Left cardiac atrium (tissue), 4 donors: Measurements from ENCODE around the gene UGT1A10. TPM values are rescaled to one million over a fixed set of nuclear protein-coding genes. Genes with fewer than 3 reads are reported as not detected.

ENCODE experiments used
- ATAC-seq, 2 donors: fragments of 200-7000 bp; cut with Tn5 transposase; one replicate each; pipeline ENCODE4 v1.9.1; 2020; ENCODE audit warnings: mild to moderate bottlenecking in 2 of 2, moderate library complexity in 2 of 2
- DNase-seq: peaks from one replicate; pipeline ENCODE4 v3.0.0-alpha.2; 2020
- intact Hi-C, 2 donors: fragments of 100-400 bp; cut with DNase I; formaldehyde crosslinking; loops; one replicate each; pipeline versions ENCODE4 v1.14.1 to v1.15.1; 2022 to 2023
- total RNA-seq, 2 donors: library from RNA; stranded (reverse); fragmentation: NEBNext Ultra II Directional; extraction: Animal tissue kit (Norgen Biotek cat#: 25700); gene quantifications; one replicate each; pipeline ENCODE4 v1.2.1, GENCODE V29; 2021
- donor health status: DM: no; HTN: yes; CAD: no.
- donor health status: DM: no; HTN: yes; CAD: no; lungs with severe emphysema.
- donor health status: DM: yes; HTN: yes; CAD: no.
- donor health status: Dilated cardiomyopathy.

Gene UGT1A10
- total RNA-seq, 2 donors from 2014 or later = not detected

DNA sequence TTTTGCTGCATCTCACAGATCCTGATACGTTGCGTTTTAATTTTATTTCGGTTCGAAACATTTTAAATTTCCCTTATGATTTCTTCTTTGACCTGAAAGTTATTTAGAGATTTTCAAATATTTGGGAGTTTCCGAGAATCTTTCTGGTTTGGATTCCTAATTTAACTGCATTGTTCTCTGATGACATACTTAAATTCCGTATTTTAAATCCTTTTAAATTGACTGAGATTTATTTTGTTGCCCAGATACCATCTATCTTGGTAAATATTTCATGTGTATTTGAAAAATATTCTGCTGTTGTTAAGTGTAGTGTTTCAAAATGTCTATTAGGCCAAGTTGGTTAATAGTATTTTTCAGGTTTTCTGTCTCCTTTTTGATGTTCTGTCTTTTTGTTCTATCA, 179.6 kb downstream of the UGT1A10 start:
- intact Hi-C loops = no loop called here

GRCh38 chr2:233816334-233816733, 180.1 kb downstream of the UGT1A10 start:
- intact Hi-C loops = no loop called here
- ATAC-seq = no peak
- no peak for DNase-seq

More for the DNA sequence above, 179.6 kb downstream of the UGT1A10 start:
- no peak for ATAC-seq
- DNase-seq = no peak

- no peak for ATAC-seq
- no peak for DNase-seq
- intact Hi-C loops = no loop called here
These were observed 180.5 kb downstream of the UGT1A10 start for GRCh38 chr2:233816771-233817170.

GRCh38 chr2:233817361-233817911, 181.2 kb downstream of the UGT1A10 start:
- ATAC-seq = peak; percentile 31 to 51
- intact Hi-C loops = no loop called here
- no peak for DNase-seq

GRCh38 chr2:233817995-233818638, 181.9 kb downstream of the UGT1A10 start:
- no peak for DNase-seq
- no peak for ATAC-seq
- intact Hi-C loops = no loop called here

DNA sequence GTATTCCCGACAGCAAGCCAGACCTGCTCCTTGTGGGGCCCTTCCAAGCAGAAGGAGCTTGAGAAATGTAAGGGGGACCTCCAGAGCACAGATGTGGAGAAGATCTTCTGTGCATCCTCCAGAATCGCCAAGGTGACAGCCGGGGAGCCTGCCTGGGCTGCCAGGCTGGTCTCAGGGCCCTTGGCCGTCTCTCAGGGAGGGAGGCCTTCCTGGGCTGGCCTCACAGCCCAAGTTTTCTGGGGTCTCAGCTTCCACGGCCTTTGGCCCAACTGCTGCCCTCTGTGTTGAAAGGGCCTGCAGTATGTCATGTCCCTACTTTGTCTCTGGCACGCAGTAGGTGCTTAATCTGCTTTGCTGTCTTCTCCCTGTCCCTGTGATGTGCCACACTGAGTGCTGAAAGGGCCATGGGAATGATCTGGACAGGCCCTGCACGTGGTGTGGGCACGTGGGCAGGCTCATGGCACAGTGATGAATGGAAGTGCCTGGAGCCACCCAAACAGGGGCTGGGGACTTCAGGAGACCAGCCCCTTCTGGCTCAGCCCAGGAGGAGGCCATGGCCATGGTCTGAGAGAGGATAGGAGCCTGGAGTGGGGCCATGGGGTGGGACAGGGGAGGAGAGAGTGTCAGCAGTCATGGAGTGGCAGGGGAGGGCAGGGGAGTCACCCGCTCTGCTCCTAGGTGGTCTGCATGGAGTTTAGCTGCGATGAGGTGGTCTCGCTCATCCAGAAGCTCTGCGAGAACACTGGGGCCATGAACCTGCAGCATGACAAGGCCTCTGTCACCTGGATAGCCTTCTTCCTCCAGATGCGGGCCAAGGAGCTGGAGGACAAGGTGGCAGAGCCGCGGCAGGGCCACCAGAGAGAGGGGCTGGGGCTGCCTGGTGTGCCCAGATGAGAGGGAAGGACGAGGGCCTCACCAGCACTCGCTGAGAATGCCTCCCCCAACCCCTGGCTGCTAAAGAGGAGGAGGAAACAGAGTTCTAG, 182.7 kb downstream of the UGT1A10 start:
- intact Hi-C loops = no loop called here

DNA sequence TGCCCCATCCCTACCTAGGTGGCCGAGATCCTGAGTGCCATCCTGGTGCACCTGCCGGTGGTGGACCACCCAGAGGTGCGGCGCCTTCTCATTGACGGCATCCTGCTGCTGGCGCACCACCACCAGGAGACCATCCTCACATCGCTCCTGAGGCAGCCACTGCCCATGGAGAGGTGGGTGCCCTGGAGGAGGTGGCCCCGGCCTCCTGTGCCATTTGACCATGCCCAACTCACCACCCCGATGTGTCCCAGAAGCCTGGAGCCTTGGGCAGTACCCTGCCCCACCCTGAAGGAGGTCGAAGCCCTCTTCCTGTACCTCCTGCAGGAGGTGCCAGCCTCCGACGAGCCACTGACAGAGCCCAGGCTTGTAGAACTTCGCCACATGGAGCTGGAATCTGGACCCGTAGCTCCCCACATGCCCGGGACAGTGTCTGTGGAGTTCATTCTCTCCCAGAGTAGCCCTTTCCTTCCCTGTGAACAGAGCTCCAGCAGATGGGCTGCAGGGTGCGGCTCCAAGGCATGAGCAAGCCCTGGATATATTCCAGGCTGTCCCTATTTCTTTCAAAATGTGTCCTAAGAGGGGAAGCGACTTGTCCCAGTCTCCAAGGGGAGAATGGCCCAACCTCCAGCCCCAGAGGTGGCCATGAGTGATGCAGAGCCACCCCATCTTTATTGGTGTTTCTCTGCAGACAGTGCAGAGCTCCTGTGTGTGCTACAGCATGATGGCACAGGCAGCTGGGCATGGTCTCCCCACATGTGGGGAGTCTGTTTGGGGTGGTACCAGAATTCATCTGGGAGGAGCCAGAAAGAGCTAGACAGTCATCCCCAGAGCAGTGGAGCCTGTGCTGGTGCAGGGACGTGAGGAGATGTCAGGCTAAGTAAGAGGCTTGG, 183.9 kb downstream of the UGT1A10 start:
- DNase-seq (no peak), ATAC-seq (no peak)
- intact Hi-C loops = no loop called here

More for the DNA sequence above, 182.7 kb downstream of the UGT1A10 start:
- ATAC-seq = no peak
- DNase-seq = no peak

GRCh38 chr2:233820774-233821105, 184.5 kb downstream of the UGT1A10 start:
- ATAC-seq (no peak), DNase-seq (no peak)
- intact Hi-C loops = no loop called here

DNA sequence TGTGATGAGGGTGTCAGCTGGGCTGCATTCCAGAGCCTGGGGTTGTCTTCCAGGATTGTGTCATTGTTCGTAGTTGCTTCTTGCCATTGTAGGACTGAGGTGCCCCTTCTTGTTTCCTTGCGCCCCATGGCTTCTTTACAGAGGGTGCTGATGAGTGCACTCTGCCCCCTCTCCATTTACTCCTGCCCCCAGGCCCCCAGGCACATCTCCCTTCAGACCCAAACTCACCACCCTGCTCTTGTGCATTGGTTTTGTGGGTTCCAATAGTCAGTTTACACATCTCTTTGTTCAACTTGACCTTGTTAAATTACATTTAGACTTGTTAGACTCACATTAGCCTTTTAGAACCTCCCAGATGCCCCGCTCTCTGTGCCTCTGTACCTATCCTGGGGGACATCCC, 184.9 kb downstream of the UGT1A10 start:
- intact Hi-C loops = no loop called here
- ATAC-seq = no peak
- no peak for DNase-seq

DNA sequence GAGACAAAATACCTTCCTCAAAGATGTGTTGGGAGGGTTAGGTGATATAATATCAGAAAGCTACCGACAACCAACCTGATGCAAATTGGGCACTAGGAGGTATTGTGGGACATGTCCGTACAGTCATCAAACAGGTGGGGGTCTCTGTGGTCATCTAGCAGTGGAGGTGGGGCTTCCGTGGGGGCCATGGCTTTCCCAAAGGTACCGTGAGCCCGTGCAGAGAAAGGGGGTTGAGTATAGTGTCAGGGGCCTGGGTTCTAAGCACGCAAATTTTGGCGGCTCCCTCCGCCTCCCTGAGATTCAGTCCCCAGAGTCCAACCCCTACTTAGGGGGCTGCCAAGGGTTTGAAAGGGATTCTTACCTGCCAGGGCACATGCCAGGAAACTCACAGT, 185.5 kb downstream of the UGT1A10 start:
- no peak for DNase-seq
- intact Hi-C loops = no loop called here
- ATAC-seq = no peak

DNA sequence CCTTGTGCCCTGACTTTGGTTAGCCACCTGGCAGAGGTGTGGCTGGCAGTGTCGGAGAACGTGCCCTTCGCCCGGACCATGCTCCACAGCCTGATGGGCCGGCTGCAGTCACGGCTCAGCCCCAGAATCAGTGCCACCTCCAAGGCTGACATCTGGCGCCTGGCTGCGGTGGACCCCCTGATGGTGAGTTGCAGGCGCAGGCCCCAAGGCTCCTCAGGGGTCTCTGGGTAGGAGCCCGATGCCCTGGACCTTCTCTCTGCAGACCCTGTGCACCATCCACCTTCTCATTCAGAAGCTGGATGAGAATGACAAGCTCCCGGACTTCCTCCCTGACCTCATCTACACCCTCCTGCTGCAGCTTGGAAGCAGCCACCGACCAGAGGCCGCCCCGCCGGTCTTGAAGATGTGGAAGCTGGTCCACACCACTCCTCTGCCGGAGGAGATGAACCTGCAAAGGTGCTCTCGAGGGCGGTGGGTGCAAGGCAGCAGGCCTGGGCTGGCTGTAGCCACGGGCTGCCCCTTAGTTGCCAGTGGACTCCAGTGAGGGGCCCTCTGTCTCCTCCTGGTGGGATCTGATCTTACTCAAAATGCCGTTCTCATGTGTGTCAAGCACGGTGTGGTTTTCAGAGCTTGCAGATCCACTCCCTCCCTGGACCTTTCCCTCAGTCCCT, 186.0 kb downstream of the UGT1A10 start:
- ATAC-seq (no peak), DNase-seq (no peak)
- intact Hi-C loops = no loop called here

Other genes starting within 250 kb of the UGT1A10 start
- 10 to 100 TPM; 14.5 to 17.1 TPM for gene USP40, start 69.7 kb upstream of the UGT1A10 start, total RNA-seq
- not detected for gene UGT1A8, start 18.8 kb upstream of the UGT1A10 start, total RNA-seq
- gene UGT1A9, start 35.5 kb downstream of the UGT1A10 start, total RNA-seq = under 1 TPM in 1 of 2 donors, not detected in 1; 0.12 TPM
- gene UGT1A7, start 45.5 kb downstream of the UGT1A10 start, total RNA-seq = not detected
- not detected for gene UGT1A6, start 56.4 kb downstream of the UGT1A10 start, total RNA-seq
- gene UGT1A5, start 76.5 kb downstream of the UGT1A10 start, total RNA-seq = not detected
- gene UGT1A4, start 82.3 kb downstream of the UGT1A10 start, total RNA-seq = not detected
- not detected for gene UGT1A3, start 92.6 kb downstream of the UGT1A10 start, total RNA-seq
- not detected for gene UGT1A1, start 123.8 kb downstream of the UGT1A10 start, total RNA-seq
- gene MROH2A, start 141.9 kb downstream of the UGT1A10 start, total RNA-seq = not detected
- gene HJURP, start 218.1 kb downstream of the UGT1A10 start, total RNA-seq = 1 to 10 TPM in 1 of 2 donors, not detected in 1; 1.1 TPM